GM21723 (cell line): ENCODE measurements around the gene BLOC1S4.
"Not testable (repeated sequence)": the region's sequence is repeated elsewhere in the genome, so short reads cannot be mapped to it uniquely, and the experiment has no call there.

Experiments used
- ATAC-seq: cut with Tn5 transposase; IDR thresholded peaks from one replicate; pipeline ENCODE4 v1.9.1; 2021; ENCODE audit warnings: mild to moderate bottlenecking, moderate library complexity; ENCODE audit not compliant: unreplicated experiment

Gene BLOC1S4

GRCh38 chr4:6716958-6717655, 1.1 kb downstream of the BLOC1S4 start:
- ATAC-seq, result no peak

GRCh38 chr4:6718932-6719610, 3.1 kb downstream of the BLOC1S4 start:
- ATAC-seq, result no peak

- no peak for ATAC-seq
Observed at GRCh38 chr4:6719611-6720179, 3.7 kb downstream of the BLOC1S4 start.

GRCh38 chr4:6720202-6720699, 4.3 kb downstream of the BLOC1S4 start:
- ATAC-seq, result no peak

- no peak for ATAC-seq
Observed at GRCh38 chr4:6721121-6721520, 5.1 kb downstream of the BLOC1S4 start.

- ATAC-seq, result no peak
Observed at GRCh38 chr4:6722891-6723290, 6.9 kb downstream of the BLOC1S4 start.

GRCh38 chr4:6723851-6724250, 7.9 kb downstream of the BLOC1S4 start:
- no peak for ATAC-seq

- ATAC-seq, result no peak
Observed at GRCh38 chr4:6724421-6725111, 8.6 kb downstream of the BLOC1S4 start.

GRCh38 chr4:6725427-6725961, 9.5 kb downstream of the BLOC1S4 start:
- ATAC-seq, result not testable (repeated sequence)

GRCh38 chr4:6727081-6727942, 11.3 kb downstream of the BLOC1S4 start:
- ATAC-seq, result no peak

- no peak for ATAC-seq
Observed at GRCh38 chr4:6727943-6728250, 11.9 kb downstream of the BLOC1S4 start.

GRCh38 chr4:6728320-6729029, 12.5 kb downstream of the BLOC1S4 start:
- ATAC-seq, result no peak

GRCh38 chr4:6730603-6731317, 14.8 kb downstream of the BLOC1S4 start:
- ATAC-seq, result no peak

- no peak for ATAC-seq
Observed at GRCh38 chr4:6731318-6731675, 15.3 kb downstream of the BLOC1S4 start.

- ATAC-seq, result no peak
Observed at GRCh38 chr4:6731780-6732179, 15.8 kb downstream of the BLOC1S4 start.

- no peak for ATAC-seq
Observed at GRCh38 chr4:6732441-6733357, 16.7 kb downstream of the BLOC1S4 start.

- ATAC-seq, result no peak
Observed at GRCh38 chr4:6733358-6734164, 17.6 kb downstream of the BLOC1S4 start.
